Rectal smooth muscle tissue (tissue), 1 donor: Measurements from ENCODE around the gene ACMSD.

Experiments
- H3K27ac ChIP-seq: one replicate; pipeline ENCODE4 v1.7.0; 2013; ENCODE audit warnings: low read depth, low read length, inconsistent platforms
- H3K27me3 ChIP-seq: one replicate; pipeline ENCODE4 v1.7.0; 2013; ENCODE audit warnings: low read length; ENCODE audit not compliant: control insufficient read depth, insufficient read depth
- H3K36me3 ChIP-seq: one replicate; pipeline ENCODE4 v1.7.0; 2013; ENCODE audit warnings: low read length; ENCODE audit not compliant: control insufficient read depth, insufficient read depth
- H3K4me1 ChIP-seq: one replicate; pipeline ENCODE4 v1.7.0; 2013; ENCODE audit warnings: low read length; ENCODE audit not compliant: control insufficient read depth, insufficient read depth
- H3K4me3 ChIP-seq: one replicate; pipeline ENCODE4 v1.7.0; 2013; ENCODE audit warnings: low read length
- H3K9ac ChIP-seq: one replicate; pipeline ENCODE4 v1.7.0; 2013; ENCODE audit warnings: low read length

ACMSD gene

GRCh38 chr2:134936691-134937090 lies 98.3 kb downstream of the ACMSD start:
- Histone ChIP-seq H3K27me3 (no peaks in the 10 kb centered on the region), H3K27ac (no peak overlapping the region), H3K4me3 (no peak overlapping the region), H3K36me3 (peaks cover 7% of the 10 kb centered on the region), H3K4me1 (peaks cover 5% of the 10 kb centered on the region), H3K9ac (no peak overlapping the region)

DNA sequence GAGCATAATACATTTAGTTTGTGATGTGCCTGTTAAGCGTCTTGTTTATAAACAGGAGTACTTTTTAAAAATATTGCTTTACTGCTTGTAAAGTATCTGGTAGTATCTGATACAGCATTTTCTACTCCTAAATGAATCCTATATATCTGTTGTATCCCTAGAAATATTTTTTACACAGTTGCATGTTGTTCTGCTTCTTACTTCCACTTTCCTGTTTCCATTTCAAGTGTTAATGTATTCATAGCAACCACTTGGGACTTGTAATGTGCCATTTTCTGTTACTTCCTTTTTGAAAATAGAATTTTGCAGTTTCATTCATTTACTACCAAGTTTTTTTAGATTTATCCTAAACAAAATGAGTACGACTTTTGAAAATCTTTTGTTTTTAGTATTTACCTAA lies 105.1 kb downstream of the ACMSD start:
- H3K36me3 ChIP-seq, result peaks cover 19% of the 10 kb centered on the region
- no peaks in the 10 kb centered on the region for H3K4me1 ChIP-seq
- no peak overlapping the region for H3K9ac ChIP-seq
- no peaks in the 10 kb centered on the region for H3K27me3 ChIP-seq
- no peak overlapping the region for H3K4me3 ChIP-seq
- no peak overlapping the region for H3K27ac ChIP-seq

DNA sequence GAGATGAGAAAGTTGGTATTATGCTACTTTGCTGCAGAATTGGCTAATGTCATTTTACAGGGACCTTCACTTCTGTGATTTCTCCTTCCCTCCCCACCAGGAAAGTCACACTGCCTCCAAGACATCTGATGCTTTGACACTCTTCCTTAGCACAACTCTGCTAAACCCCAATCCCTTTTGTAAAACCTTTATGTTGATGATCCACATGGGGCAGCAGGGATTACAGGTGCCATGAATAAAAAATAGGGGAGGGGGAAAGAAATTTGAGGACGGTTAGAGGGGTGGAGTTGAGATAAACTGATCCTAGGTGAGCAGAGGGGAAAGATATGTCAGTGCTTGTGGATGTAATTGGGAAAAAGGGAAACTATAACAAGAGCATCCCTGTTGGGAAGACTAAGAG lies 106.6 kb downstream of the ACMSD start:
- H3K36me3 ChIP-seq, result peaks cover 22% of the 10 kb centered on the region
- H3K4me1 ChIP-seq, result no peaks in the 10 kb centered on the region
- H3K9ac ChIP-seq, result no peak overlapping the region
- H3K4me3 ChIP-seq, result no peak overlapping the region
- H3K27me3 ChIP-seq, result no peaks in the 10 kb centered on the region
- no peak overlapping the region for H3K27ac ChIP-seq

- Histone ChIP-seq H3K36me3 (peaks cover 20% of the 10 kb centered on the region), H3K27ac (no peak overlapping the region), H3K4me3 (no peak overlapping the region), H3K9ac (no peak overlapping the region), H3K4me1 (no peaks in the 10 kb centered on the region), H3K27me3 (no peaks in the 10 kb centered on the region)
Measured at GRCh38 chr2:134946073-134946472, 107.7 kb downstream of the ACMSD start.

DNA sequence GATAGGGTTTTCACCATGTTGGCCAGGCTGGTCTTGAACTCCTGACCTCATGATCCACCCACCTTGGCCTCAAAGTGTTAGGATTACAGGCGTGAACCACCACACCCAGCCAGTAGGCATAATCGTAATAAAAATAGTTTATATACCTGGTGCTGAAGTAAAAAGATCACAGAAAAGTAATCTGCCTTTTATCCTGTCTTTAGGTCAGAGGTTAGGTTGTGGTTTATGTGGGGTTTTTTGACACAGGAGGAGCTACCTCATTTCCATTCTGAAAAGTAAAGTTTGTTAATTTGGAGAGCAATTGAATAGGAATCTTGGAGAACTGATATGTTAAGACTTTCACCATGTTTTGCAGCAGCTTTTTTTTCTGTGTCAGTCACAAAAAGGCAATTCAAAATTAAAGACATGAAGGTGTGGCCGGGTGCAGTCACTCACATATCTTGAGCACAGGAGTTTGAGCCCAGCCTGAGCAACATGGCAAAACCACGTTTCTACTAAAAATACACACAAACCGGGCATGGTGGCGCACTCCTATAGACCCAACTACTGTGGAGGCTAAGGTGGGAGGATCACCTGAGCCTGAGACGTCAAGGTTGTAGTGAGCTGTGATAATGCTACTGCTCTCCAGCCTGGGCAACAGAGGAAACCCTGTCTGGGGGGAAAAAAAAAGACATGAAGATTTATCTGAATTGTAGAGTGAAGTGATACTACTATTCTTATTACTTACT lies 111.7 kb downstream of the ACMSD start:
- Histone ChIP-seq H3K4me1 (no peaks in the 10 kb centered on the region), H3K27ac (no peak overlapping the region), H3K27me3 (no peaks in the 10 kb centered on the region), H3K36me3 (peaks cover 25% of the 10 kb centered on the region), H3K4me3 (no peak overlapping the region), H3K9ac (no peak overlapping the region)

DNA sequence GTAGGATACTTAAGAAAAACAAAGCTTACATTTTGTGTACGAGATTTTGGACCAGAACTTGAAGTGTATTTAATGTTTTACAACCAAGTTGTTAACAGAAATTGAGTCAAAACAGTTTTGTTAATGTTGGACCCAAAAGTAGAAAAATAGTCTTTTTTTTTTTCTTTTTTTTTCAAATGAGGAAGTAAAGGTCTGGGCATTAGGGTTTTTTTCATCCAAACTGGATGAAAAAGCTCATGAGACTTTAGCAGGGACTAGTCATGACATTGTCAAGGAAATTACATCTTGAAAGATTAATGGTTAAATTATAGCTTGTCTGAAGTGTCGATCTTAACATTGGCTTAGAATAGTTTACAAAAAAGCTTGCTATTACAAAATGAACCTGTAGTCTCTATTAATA lies 112.5 kb downstream of the ACMSD start:
- no peaks in the 10 kb centered on the region for H3K4me1 ChIP-seq
- no peak overlapping the region for H3K4me3 ChIP-seq
- no peaks in the 10 kb centered on the region for H3K27me3 ChIP-seq
- H3K36me3 ChIP-seq, result peaks cover 25% of the 10 kb centered on the region
- H3K27ac ChIP-seq, result no peak overlapping the region
- H3K9ac ChIP-seq, result no peak overlapping the region
